ENCODE data around the gene TRIM13. TPM values are rescaled to one million over a fixed set of nuclear protein-coding genes. Genes with fewer than 3 reads are reported as not detected.

Gene TRIM13
- total RNA-seq, 3 donors from 2014 or later (not counting 1 experiment from before 2014, with no cell fraction given) = 18.9 to 22.1 (median 20.6) TPM

GRCh38 chr13:49996161-49996915 is 504 bp upstream of the TRIM13 start:
- Histone ChIP-seq H3K27ac (ENCODE audit: low read length) (peak overlapping the region; percentile 45), H3K4me1 (ENCODE audit: control insufficient read depth, insufficient read depth, low read length) (peaks cover 17% of the 10 kb centered on the region), H3K4me3 (ENCODE audit: low read length) (peak overlapping the region; percentile 64), H3K9me3 (ENCODE audit: control insufficient read depth, insufficient read depth, low read length) (no peaks in the 10 kb centered on the region), H3K36me3 (ENCODE audit: control insufficient read depth, insufficient read depth, low read length) (peaks cover 27% of the 10 kb centered on the region), H3K27me3 (ENCODE audit: control insufficient read depth, insufficient read depth, low read length) (no peaks in the 10 kb centered on the region)
- H3K36me3 Mint-ChIP-seq = no peaks in the 10 kb centered on the region
- peak overlapping the region; percentile 80 to 90 for H3K27ac Mint-ChIP-seq
- peaks cover 18 to 35% of the 10 kb centered on the region in 2 donors for H3K4me1 Mint-ChIP-seq
- ATAC-seq (peak; percentile 59 to 73 (median 59)), DNase-seq (peak; percentile 71 to 92)
- H3K9me3 Mint-ChIP-seq = no peaks in the 10 kb centered on the region
- intact Hi-C loops (cut with micrococcal nuclease) = loop anchor here (5.0 kb wide), 5 partner anchors 59 to 916 kb away; partner anchors contain the start of gene SPRYD7
- no peaks in the 10 kb centered on the region for H3K27me3 Mint-ChIP-seq (ENCODE audit: low read depth in 2 of 2)
- WGBS (ENCODE audit: insufficient coverage) = under 1% methylated on average over 54 of the region's 68 CpGs
- peak overlapping the region; percentile 78 for H3K4me3 Mint-ChIP-seq
- no peak for TF ChIP-seq CTCF (IDR thresholded peaks at IDR 0.05)

DNA sequence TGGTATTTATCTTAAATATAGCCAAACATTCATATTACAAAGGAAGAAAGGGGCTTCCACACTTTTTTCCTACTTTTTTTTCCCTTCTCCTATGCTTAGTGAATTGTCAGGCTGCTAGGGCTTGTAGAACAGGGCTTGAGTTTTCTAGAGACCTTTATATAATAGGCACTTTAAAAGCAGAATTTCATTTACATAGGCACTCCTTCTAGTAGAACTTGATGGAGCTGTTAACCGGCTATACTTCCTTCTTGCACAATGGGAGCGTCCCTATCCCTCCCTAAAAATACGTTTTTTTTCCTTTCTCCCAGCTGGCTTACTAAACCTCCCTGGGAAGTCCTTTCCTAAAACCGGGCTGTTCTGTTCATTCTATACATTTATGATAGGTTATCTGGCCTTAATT is 1.1 kb downstream of the TRIM13 start:
- Mint-ChIP-seq H3K27me3 (ENCODE audit: low read depth in 2 of 2) (no peaks in the 10 kb centered on the region), H3K27ac (peak overlapping the region; percentile 80 to 90), H3K9me3 (no peaks in the 10 kb centered on the region), H3K36me3 (no peaks in the 10 kb centered on the region), H3K4me3 (peak overlapping the region; percentile 90), H3K4me1 (peaks cover 18 to 39% of the 10 kb centered on the region in 2 donors)
- Histone ChIP-seq H3K9me3 (ENCODE audit: control insufficient read depth, insufficient read depth, low read length) (no peaks in the 10 kb centered on the region), H3K4me3 (ENCODE audit: low read length) (peak overlapping the region; percentile 100), H3K36me3 (ENCODE audit: control insufficient read depth, insufficient read depth, low read length) (peaks cover 30% of the 10 kb centered on the region), H3K27ac (ENCODE audit: low read length) (peak overlapping the region; percentile 99), H3K4me1 (ENCODE audit: control insufficient read depth, insufficient read depth, low read length) (peaks cover 17% of the 10 kb centered on the region), H3K27me3 (ENCODE audit: control insufficient read depth, insufficient read depth, low read length) (no peaks in the 10 kb centered on the region)
- DNase-seq (no peak), ATAC-seq (no peak)
- intact Hi-C loops (cut with micrococcal nuclease) = loop anchor here (5.0 kb wide), 5 partner anchors 61 to 914 kb away; partner anchors contain the start of gene SPRYD7
- no peak for TF ChIP-seq CTCF (IDR thresholded peaks at IDR 0.05)
- 26% methylated on average over 3 of the region's 4 CpGs for WGBS (ENCODE audit: insufficient coverage)

DNA sequence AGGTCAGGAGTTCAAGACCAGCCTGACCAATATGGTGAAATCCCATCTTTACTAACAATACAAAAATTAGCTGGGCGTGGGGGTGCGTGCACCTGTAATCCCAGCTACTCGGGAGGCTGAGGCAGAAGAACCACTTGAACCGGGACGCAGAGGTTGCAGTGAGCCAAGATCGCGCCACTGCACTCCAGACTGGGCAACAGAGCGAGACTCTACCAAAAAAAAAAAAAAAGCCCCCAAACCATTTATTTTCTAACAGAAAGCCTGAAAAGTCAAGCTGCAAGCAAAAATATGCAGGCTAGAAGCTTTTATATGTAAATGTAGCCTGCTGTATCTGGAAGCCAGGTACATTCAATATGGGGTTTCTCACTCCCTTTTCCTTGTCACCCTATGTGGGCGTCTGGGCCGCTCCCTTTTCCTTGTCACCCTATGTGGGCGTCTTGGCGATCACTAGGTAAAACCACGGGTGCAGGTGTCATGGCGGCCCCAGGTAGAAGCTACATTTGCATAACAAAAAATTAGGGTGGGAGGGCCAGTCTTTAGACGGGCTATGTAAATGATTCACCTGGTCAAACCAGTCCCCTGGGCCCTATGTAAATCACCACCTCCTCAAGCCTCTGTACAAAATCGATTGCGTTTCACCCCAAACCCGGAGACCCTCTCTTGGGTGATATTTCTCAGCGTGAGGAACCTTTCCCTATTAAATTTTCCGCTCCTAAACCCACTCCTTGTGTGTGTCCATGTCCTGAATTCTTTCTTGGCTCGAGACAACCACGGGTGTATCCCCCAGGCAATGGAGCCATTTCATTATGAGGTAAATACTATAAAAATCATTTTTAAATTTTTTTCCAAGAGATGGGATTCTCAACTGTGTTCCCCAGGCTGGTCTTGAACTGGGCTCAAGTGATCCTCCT is 2.1 kb downstream of the TRIM13 start:
- Mint-ChIP-seq H3K27ac (peak overlapping the region in 1 of 2 donors; percentile 80), H3K4me1 (peaks cover 18 to 43% of the 10 kb centered on the region in 2 donors), H3K4me3 (no peak overlapping the region), H3K36me3 (no peaks in the 10 kb centered on the region), H3K27me3 (ENCODE audit: low read depth in 2 of 2) (no peaks in the 10 kb centered on the region), H3K9me3 (no peaks in the 10 kb centered on the region)
- Histone ChIP-seq H3K4me1 (ENCODE audit: control insufficient read depth, insufficient read depth, low read length) (peaks cover 17% of the 10 kb centered on the region), H3K36me3 (ENCODE audit: control insufficient read depth, insufficient read depth, low read length) (peaks cover 30% of the 10 kb centered on the region), H3K27me3 (ENCODE audit: control insufficient read depth, insufficient read depth, low read length) (no peaks in the 10 kb centered on the region), H3K4me3 (ENCODE audit: low read length) (no peak overlapping the region), H3K9me3 (ENCODE audit: control insufficient read depth, insufficient read depth, low read length) (no peaks in the 10 kb centered on the region), H3K27ac (ENCODE audit: low read length) (no peak overlapping the region)
- ATAC-seq (no peak), DNase-seq (no peak)
- intact Hi-C loops (cut with micrococcal nuclease) = loop anchor here (5.0 kb wide), 5 partner anchors 62 to 913 kb away; partner anchors contain the start of gene SPRYD7
- TF ChIP-seq CTCF (IDR thresholded peaks at IDR 0.05) = no peak
- WGBS (ENCODE audit: insufficient coverage) = 85% methylated on average over 19 of the region's 22 CpGs
